Measurements from ENCODE around the gene MGAT3.
"Not testable (repeated sequence)": the region's sequence is repeated elsewhere in the genome, so short reads cannot be mapped to it uniquely, and the experiment has no call there.

MGAT3 gene

DNA sequence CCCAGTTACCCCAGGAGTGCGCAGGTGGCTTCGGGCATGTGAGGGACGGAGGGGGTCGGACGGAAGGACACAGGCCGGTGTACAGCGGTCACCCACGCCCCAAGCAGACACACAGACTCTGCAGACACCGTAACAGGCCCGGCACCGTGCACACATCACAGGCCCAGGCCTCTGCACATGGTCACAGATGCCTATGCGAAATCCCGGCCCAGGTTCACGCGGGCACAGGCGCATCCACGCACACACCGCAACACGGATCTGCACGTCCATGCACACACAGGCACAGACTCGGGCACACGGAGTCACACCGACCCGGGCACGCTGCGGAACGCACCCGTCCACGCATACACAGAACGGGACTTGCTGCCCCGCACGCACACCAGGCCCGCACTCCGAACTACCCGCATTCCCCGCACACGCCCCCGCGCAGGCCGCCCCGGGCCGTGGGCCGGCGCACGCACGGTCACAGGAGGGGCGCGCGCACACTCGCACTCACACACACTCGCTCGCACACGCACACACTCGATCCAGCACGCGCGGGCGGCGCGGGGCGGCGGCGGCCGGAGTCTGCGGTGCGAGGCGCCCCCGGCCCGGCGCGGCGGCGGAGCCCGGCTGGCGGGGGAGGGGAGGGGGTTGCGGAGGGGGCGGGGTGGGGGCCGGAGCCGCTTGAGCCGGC lies at the start of gene MGAT3:
MGAT3 (plus strand) TSS at position 491 of the 676 bp plus-strand sequence. CDS start 30,336 bp downstream, outside the sequence.
- DNase-seq (ENCODE audit: low read depth), result no peak
- TF ChIP-seq, protein P1, sequence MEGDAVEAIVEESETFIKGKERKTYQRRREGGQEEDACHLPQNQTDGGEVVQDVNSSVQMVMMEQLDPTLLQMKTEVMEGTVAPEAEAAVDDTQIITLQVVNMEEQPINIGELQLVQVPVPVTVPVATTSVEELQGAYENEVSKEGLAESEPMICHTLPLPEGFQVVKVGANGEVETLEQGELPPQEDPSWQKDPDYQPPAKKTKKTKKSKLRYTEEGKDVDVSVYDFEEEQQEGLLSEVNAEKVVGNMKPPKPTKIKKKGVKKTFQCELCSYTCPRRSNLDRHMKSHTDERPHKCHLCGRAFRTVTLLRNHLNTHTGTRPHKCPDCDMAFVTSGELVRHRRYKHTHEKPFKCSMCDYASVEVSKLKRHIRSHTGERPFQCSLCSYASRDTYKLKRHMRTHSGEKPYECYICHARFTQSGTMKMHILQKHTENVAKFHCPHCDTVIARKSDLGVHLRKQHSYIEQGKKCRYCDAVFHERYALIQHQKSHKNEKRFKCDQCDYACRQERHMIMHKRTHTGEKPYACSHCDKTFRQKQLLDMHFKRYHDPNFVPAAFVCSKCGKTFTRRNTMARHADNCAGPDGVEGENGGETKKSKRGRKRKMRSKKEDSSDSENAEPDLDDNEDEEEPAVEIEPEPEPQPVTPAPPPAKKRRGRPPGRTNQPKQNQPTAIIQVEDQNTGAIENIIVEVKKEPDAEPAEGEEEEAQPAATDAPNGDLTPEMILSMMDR (IDR thresholded peaks at IDR 0.05; ENCODE audit: low read length, missing control alignments), result no peak
- H3K4me3 ChIP-seq (replicated peaks; ENCODE audit: low read depth, low read length), result peak within 1 kb of the TSS; percentile 37

DNA sequence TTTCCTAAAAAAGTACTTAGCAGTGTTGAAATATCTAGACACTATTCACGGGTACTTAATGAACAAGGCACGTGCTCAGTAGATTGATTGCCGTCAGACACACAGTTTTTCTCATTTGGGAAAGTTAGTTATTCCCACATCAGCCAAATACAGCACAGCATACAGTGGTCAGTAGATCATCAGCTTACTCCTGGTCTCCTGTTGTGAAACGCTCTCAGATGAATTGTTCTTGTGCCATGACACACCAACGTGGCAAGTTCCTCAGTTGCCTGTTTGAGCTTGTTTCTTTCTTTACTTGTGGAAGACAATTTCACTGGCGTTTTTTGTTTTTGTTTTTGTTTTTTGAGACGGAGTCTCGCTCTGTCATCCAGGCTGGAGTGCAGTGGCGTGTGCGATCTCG lies 48.6 kb upstream of the MGAT3 start:
- TF ChIP-seq, protein P1 (IDR thresholded peaks at IDR 0.05; ENCODE audit: low read length, missing control alignments), result no peak
- DNase-seq (ENCODE audit: low read depth), result no peak
- no peak overlapping the region for H3K4me3 ChIP-seq (replicated peaks; ENCODE audit: low read depth, low read length)

- TF ChIP-seq, protein P1 (IDR thresholded peaks at IDR 0.05; ENCODE audit: low read length, missing control alignments), result no peak
- no peak for DNase-seq (ENCODE audit: low read depth)
- H3K4me3 ChIP-seq (replicated peaks; ENCODE audit: low read depth, low read length), result no peak overlapping the region
These were observed 48.0 kb upstream of the MGAT3 start for GRCh38 chr22:39408807-39409206.

DNA sequence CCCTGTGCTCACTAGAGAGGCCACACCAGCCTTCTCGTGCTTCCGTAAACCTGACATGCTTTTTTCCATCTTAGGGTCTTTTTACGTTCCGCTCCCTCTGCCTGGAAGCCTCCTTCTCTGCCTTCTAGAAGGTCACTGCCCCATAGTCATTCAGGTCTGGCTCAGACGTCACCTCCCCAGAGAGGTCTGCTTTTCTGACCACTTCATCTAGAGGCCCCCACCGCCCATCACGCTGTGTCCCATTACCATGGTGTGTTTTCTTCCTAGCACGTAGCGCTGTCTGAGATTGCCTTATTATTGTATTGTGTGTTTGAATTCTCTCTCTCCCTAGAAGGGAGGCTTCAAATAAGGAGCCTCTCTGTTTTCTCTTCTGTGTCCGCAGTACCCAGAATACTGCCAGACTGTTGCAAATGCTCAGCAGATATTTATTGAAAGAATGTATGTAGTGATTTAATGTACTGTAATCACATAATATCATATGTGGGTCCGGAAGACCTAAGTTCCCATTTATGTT lies 47.2 kb upstream of the MGAT3 start:
- TF ChIP-seq, protein P1 (IDR thresholded peaks at IDR 0.05; ENCODE audit: low read length, missing control alignments), result no peak
- no peak overlapping the region for H3K4me3 ChIP-seq (replicated peaks; ENCODE audit: low read depth, low read length)
- DNase-seq (ENCODE audit: low read depth), result no peak

DNA sequence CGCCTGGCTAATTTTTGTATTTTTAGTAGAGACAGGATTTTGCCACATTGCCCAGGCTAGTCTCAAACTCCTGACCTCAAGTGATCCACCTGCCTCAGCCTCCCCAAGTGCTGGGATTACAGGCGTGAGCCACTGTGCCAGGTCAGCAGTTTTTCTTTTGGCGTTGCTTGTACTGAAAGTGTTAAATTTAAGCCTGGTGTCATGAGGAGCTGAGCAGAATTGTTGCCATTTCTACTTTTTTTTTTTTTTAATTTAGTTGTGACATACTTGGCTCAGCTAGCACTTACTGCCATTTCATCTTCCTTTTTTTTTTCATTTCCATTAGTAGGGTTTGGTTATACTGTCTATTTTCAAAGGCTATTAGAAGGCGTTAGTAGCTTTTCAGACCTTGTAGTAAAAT lies 46.5 kb upstream of the MGAT3 start:
- TF ChIP-seq, protein P1 (IDR thresholded peaks at IDR 0.05; ENCODE audit: low read length, missing control alignments), result no peak
- no peak for DNase-seq (ENCODE audit: low read depth)
- no peak overlapping the region for H3K4me3 ChIP-seq (replicated peaks; ENCODE audit: low read depth, low read length)

DNA sequence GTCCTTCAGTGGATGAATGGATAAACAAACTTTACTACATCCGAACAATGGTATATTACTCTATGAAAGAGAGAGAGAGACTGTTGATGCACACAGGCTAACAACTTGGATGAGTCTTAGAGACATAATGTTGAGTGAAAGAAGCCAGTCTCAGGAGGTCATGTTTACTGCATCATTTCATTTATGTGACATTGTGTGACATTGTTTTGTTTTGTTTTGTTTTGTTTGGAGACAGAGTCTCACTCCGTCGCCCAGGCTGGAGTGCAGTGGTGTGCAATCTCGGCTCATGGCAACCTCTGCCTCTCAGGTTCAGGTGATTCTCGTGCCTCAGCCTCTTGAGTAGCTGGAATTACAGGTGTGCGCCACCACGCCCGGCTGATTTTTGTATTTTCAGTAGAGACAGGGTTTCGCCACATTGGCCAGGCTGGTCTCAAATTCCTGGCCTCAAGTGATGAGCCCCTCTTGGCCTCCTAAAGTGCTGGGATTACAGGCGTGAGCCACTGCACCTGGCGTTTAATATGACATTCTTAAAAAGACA lies 44.9 kb upstream of the MGAT3 start:
- not testable (repeated sequence) for H3K4me3 ChIP-seq (replicated peaks; ENCODE audit: low read depth, low read length); DNase-seq (ENCODE audit: low read depth)

DNA sequence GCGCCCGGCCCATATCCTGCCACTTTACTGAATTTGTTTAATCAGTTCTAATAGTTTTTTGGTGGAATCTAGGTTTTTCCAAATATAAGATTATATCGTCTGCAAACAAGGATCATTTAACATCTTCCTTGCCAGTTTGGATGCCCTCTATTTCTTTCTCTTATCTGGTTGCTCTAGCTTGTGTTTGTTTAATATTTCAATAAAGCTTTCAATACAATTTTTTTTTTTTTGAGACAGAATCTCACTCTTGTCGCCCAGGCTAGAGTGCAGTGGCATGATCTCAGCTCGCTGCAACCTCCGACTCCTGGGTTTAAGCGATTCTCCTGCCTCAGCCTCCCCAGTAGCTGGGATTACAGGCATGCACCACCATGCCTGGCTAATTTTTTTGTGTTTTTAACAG lies 43.6 kb upstream of the MGAT3 start:
- DNase-seq (ENCODE audit: low read depth); H3K4me3 ChIP-seq (replicated peaks; ENCODE audit: low read depth, low read length): not testable (repeated sequence)

- DNase-seq (ENCODE audit: low read depth), result no peak
- no peak overlapping the region for H3K4me3 ChIP-seq (replicated peaks; ENCODE audit: low read depth, low read length)
- TF ChIP-seq, protein P1 (IDR thresholded peaks at IDR 0.05; ENCODE audit: low read length, missing control alignments), result no peak
These were observed 42.4 kb upstream of the MGAT3 start for GRCh38 chr22:39414377-39414776.
